GM04503 (cell line): ENCODE data around the gene CYP27A1.

Experiments
- DNase-seq: peaks from one replicate; pipeline ENCODE4 v3.0.0-alpha.2; 2012; ENCODE audit warnings: low read depth

Gene CYP27A1

DNA sequence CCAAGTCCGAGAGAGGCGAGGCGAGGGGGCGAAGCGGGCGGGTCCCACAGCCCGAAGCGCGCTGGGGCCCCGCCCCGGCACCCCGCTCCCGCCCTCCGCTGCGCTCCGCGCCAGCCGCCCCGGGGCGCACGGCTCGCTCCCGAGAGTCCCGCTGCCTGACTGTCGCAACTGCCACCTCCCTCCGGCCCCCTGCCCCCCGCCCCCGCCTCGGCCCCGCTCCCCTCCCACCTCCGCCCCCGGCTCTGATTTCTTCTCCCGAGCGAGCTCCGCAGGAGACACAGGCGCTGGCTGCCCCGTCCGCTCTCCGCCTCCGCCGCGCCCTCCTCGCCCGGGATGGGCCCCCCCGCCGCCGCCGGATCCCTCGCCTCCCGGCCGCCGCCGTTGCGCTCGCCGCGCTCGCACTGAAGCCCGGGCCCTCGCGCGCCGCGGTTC is 77.6 kb downstream of the CYP27A1 start, which contains the start of gene WNT6:
WNT6 (plus strand) TSS at position 250 of the 432 bp plus-strand sequence. CDS start 233 bp downstream, outside the sequence.
- no peak for DNase-seq

- no peak for DNase-seq
These were observed 78.3 kb downstream of the CYP27A1 start for GRCh38 chr2:218859988-218860831.

DNA sequence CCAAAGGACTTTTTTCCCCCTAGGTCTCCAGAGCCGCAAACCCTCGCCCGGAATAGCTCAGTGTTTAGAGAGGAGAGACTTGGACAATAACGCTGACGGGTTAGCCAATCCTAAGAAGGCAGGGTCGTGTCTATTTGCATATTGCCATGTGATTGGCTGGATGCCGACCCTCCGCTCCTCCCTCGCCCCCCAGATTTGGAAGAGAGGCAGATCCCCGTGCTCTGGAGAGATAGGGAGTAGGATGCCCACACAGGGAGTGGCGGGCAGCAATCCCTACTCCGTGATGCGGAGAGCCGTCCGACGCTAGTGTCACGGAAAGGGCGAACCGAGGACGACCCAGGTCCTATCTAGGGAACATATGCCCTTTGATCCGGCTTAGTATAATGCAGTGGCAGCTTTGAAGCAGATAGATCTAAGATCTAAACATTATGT is 79.0 kb downstream of the CYP27A1 start:
- DNase-seq: no peak

DNA sequence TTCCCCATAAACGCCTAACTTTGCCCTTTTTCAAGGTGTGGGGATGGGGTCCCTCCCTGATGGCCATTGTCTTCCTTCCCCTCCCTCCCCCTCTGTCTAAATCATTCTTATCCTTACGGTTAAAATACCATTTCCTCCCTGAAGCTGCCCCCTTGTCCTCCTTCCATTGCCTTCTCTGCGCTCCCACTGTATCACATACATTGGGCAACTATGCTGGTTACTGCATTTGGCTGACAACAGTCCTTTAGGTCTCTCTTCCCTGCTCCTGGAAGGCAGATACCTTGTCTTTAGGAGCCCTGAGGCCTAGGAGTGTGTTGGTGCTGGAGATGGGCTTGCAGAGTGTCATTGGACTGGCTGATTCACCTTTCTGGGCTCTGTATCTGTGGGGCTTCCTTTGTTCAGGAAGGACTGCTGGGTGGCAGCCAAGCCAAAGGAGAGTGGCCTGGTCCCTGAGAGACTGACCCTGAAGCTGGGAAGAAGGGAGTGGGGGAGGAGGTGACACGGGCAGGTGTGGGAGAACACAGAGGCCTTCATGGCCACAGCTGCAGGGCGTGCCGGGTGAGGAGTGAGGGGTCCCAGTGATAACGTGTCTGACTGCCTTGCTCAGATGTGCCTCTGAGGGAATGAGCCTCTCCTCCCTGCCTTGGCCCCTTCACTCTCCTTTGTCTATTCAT is 79.8 kb downstream of the CYP27A1 start:
- DNase-seq: no peak

- DNase-seq: no peak
These were observed 81.1 kb downstream of the CYP27A1 start for GRCh38 chr2:218863021-218863520.
